ENCODE results near the gene FOXE3.

- TF ChIP-seq CTCF (IDR thresholded peaks at IDR 0.05) (no peak), POLR2A (IDR thresholded peaks at IDR 0.05) (no peak)
These were observed 25.2 kb upstream of the FOXE3 start for GRCh38 chr1:47390843-47391242.

Measured in testis (tissue), 2 donors.